Stimulated activated naive CD4-positive, alpha-beta T cell treated with Interleukin-2 at 50 U/mL for 16 hours (primary cell): ENCODE results near the gene SERPING1.

Source experiments
- DNase-seq: peaks from one replicate; lab custom pipeline; 2025; lab: John Stamatoyannopoulos, UW

SERPING1 gene

DNA sequence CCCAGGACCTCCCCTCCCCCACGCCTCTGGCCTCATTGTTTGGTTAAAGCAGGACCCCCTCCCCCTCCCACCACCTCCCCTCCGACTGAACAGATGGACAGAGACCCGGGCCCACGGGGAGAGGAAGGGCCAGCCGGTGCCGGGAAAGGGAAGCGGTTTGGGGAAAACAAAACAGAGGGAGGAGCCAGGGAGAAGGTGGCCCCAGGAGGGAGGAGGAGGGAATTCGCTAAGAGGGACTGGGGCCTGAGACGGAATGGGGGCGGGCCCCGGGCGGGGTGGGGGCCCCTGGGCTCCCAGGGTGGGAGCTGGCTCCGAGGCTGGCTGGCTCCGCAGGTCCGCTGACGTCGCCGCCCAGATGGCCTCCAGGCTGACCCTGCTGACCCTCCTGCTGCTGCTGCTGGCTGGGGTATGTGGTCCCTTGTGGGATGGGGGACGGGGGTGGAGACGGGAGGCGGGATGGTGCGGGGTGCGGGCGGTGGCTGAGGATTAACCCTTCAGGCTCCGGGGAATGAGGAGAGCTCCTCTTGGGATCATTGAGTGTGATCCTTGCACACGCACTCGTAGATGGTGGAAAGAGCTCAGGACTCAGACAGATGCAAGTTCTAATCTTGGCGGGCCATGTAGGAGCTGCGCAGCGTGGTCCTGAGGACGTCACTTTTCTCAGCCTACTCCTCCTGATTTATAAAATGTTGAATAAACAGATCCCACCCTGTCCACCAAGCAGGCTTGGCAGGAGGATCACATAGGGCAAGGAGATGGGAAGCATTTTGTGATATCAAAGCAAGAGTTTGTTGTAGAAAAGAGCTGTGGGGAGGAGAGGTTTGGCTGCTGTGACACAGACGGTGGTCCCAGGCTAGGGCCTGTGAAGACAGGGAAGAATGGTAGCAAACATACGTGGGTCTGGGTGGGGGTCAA is 688 bp downstream of the SERPING1 start:
- DNase-seq, result no peak

- no peak for DNase-seq
Observed at GRCh38 chr11:57598831-57599155, 1.3 kb downstream of the SERPING1 start.

DNA sequence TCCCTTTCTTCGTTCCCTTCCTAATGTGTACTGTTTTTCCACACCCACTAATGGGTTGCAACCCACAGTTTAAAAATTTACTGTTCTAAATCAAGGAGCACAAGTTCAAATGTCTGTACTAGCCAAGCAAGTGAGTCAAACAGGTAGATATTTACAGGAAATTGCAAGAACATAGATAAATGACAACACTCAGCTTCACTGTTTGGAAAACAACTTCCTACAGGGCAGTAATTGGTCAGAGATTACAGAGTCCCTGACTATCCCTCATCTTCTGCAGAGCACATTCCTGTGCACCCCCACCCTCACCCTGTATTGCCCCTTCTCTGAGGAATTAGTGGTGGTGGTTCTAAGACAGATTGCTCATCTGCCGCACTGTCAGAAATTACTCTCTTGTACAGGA is 1.9 kb downstream of the SERPING1 start:
- DNase-seq, result no peak

- DNase-seq, result no peak
Observed at GRCh38 chr11:57601297-57601696, 3.8 kb downstream of the SERPING1 start.

- no peak for DNase-seq
Observed at GRCh38 chr11:57604296-57605027, 7.0 kb downstream of the SERPING1 start.

GRCh38 chr11:57605028-57605420 is 7.5 kb downstream of the SERPING1 start:
- DNase-seq, result no peak

DNA sequence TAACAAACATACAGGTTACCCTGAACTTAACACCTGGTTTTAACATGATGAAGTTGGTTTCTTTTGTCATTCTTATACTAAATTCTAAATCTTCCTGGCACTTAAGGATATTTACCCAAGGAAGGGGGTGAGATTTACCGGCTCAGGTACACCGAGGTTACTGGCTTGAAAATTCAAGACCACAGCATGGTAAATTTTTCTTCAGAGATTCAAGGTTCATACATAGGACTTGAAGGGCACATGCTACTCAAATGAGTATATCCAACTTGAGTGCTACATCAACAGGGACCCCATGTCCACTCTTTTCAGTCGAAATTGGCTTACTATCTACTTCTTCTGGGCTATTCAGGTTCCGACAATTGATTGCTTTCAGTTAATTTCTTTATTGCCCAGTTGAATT is 12.7 kb downstream of the SERPING1 start:
- no peak for DNase-seq

- no peak for DNase-seq
Observed at GRCh38 chr11:57614234-57614772, 16.8 kb downstream of the SERPING1 start.

DNA sequence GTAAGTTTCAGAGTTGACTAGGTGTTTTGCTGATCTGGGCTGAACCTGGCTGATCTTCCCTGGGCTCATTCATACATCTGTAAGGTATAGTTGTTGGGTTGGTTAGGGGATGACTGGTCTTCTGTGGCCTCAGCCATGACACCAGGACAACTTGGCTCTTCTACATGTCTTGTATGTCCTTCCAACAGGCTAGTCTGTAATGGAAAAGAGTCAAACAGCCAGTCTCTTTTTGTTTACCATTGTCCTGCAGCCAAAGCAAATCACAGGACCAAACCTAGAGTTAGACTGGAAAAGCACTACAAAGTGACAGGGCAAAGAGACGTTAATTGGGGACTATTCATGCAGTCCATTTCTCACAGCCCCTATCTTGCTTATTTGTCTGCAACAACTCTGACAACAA is 17.8 kb downstream of the SERPING1 start:
- DNase-seq, result no peak

GRCh38 chr11:57616595-57616994 is 19.1 kb downstream of the SERPING1 start:
- no peak for DNase-seq

- no peak for DNase-seq
Observed at GRCh38 chr11:57618438-57618837, 21.0 kb downstream of the SERPING1 start.

- DNase-seq, result no peak
Observed at GRCh38 chr11:57619331-57619730, 21.8 kb downstream of the SERPING1 start.

DNA sequence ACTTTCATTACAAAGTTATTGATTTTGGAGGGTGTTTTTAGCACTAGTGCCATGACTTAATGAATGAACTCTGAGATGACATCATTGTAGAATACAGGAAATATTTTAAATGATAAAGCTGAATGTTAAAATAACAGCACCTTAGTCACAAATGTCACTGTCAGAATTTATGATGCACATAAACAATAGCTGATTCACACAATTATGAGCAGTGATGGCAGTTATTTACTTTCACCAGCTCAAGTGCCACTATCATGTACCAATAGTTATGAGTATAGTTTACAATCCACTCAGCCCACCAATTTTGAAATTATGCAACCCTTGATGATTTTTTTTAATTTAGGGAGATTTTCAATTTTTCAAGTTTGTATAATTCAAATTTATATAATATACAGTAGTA is 23.0 kb downstream of the SERPING1 start:
- no peak for DNase-seq

DNA sequence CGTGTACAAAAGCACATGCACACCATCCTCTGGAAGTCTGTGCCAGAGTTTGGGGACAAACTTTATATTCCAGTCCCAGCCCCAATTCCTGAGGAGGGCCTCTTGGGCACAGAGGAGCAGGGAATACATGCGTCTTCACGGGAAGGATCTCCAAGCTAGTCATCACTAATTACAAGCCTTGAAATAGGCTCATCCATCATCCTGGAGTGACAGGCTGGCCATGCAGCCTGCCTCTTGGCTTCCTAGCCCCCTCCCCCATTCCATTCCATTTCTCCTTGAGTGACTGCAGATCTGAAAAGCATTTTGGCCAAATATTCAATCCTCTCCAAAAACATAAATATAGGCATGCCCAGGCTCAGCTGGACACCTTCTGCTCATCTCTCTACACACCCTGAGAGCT is 24.8 kb downstream of the SERPING1 start:
- no peak for DNase-seq

DNA sequence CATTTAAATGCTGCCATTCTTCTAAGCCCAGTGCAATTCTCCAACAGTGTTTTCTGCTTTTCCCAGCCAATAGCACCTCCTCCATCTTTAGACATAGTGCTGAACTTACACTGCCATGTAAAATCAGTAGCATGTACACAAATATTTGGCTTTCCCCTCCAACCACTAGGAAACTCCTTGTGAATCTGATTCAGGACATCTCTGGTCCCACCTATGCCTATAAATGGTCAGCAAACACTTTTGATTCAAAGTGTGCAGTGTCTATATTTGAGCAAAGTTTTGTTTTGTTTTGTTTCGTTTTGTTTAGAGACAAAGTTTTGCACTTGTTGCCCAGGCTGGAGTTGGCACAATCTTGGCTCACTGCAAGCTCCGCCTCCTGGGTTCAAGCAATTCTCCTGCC is 27.4 kb downstream of the SERPING1 start:
- no peak for DNase-seq

DNA sequence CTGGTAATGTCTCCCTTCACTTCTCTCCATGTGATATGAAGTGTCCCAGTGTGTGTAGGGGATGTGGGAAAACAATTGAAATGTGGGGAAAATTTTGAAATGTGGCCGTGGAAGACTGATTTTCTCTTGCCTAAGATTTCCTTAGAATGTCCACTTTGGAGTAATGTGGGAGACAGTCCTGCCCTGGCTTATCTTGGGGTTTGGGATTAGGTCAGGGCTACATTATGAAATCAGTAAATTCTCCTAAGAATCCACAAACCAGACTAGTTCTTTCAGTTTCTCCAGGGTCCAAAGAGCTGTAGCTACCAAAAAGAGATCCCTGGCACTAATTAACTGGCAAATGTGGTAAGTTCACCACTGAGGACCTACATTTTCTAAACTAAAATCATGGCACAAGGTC is 29.4 kb downstream of the SERPING1 start:
- DNase-seq, result no peak

DNA sequence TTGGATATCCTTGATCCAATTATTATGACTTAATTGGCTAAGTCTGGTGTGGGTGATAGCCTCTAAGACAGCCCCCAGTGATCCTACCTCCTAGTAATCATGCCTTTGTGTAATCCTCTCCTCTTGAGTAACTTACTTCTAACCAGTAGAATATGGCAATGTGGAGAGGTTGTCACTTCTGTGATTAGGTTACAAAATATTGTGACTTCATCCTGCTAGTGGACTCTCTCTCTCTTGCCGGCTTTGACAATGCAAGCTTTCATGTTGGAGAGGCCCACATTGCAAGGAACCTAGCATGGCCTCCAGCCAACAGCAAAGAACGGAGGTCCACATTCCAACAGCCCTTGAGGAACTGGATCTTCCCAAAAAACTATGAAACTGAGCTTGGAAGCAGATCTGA is 32.7 kb downstream of the SERPING1 start:
- no peak for DNase-seq

DNA sequence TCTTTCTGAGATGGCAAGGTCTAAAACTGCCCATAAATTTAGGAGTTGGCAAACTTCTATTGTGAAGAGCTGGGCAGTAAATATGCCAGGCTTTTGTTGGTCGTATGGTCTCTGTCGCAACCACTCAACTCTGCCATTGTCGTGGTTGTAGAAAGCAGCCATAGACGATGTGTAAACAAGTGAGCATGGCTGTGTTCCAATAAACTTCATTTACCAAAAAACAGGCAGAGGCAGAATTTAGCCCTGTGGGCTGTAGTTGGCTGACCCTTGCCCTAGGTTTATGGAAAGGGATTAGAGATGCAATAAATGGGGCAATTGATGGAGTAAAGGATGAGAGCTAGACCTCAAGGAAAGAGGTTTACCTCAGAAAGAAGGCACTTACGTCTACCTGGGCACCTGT is 34.6 kb downstream of the SERPING1 start:
- no peak for DNase-seq

DNA sequence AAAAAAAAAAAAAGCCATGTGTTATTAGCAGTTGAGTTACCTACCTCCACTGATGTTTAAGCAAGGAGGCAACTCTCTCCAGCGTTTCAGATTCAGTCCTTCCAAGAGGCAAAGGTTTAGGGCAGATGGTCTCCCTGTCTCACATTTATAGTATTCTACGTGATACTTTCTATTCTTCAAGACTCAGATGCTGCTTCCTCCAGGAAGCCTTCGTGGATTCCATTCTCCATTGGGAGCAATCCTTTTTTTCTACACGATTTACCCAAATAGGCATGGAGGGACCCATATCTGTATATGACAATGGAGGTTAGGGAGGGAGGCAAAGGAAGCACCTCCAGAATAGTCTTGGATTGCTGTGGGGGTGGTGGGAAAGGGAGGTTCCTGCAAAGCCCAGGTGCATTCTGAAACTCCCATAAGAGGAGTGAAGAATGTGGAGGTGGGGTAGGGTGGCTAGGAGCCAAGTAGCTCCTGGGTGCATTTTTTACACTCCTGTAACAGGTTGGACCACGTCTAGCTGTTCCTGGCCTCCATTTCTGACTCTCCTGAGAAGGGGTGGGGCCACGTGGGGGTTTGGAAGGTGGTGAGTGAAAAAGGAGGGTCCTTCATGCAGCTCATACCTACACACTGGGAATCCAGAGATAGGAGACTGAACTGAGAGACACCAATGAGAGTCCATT is 36.0 kb downstream of the SERPING1 start:
- DNase-seq, result no peak

DNA sequence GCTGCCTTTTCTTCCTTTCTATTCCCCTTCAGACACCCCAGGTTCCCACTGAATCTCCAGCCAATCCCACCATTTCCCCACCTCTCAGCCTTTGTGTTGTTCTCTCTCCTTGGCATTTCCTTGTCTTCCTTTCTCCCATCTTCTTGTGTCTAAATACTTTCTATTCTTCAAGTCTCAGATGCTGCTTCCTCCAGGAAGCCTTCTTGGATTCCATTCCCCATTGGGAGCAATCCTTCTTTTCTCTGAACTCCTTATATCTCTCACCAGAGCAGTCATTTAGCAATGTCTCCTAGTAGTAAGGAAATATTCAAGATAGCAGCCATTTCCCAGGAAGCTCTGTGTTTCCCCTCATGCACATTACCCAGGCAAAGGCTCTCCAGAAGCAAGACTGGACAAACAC is 36.8 kb downstream of the SERPING1 start:
- no peak for DNase-seq

DNA sequence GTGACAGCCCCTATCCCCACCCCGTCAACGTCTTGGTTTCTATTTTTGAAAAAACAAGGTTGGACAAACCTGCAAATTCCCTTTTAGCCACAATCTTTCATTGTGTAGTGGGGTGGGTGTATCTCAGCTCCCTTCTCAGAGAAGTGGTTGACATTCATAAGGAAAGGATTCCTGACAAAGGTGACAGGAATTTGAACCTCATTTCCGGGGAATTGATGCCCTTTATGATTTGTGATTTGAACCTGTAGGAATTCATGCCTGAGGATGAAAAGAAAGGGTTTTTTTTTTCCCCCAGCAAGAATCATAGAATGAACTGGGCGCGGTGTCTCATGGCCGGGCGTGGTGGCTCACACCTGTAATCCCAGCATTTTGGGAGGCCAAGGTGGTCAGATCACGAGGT is 37.8 kb downstream of the SERPING1 start:
- no peak for DNase-seq

- no peak for DNase-seq
Observed at GRCh38 chr11:57637626-57638004, 40.1 kb downstream of the SERPING1 start.
